Measurements from ENCODE around the gene KCTD3.

The KCTD3 gene

DNA sequence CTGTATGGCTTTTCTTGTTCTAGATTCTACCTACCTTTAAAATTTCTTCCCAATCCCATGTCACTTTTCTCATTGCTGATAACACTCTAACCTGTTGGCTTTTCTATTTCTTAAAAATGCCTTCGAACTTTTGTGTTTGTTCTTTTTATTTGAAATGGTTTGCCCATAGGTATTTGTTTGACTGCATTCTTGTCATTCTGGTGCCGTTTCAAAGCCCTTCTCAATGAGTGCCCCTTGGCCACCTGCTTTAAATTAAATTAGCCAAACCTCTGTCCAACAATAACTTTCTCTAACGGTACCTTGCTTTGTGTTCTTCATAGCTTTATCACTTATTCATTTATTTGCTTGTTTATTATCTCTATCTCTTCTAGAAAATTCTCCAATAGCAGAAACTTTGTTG, 38.9 kb downstream of the KCTD3 start:
- no peak for DNase-seq (ENCODE audit: low read depth)

DNA sequence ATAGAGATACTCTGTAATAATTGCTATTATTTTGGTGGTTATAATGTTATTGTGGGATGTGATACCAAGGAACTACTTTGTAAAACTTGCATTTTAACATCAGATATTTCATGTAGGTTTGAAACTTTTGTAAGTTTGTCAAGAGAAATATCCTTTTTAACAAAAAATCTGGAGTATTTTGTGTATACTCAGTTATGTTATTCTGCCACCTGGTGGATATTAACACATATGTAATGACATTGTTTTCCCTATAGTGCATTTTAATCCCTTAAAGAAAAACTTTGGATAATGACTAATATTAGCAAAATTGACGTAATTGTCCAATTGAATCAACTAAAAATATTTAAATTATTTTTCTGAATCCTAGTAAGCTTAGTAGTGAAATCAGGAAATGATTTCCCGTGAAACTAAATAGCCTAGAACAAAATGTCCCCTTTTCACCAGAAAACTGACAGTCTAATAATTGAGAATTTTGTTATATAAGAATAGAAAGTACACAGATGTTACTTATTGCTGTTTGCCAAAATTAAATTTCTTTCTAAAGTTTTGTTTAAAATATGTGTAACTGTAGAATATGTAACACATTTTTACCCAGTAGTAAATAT, 39.6 kb downstream of the KCTD3 start:
- peak; percentile 28 for DNase-seq (ENCODE audit: low read depth)

DNA sequence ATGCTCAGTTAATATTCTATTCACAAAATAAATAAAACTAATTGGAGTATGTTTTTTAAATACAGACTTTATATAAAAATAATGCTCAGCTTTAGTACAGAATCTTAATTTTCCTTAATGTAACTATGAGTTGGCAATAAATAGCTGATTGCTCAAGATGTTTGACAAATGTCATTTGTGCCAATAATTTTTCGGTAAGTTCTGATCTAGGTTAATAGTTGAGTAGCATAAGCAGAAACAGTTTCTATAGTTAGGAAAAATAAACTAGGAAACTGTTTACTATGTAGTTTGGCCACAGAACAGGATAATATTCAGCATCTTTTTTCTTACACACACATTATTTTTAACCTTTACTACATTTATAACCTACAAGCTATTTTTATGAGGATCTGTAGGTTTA, 40.3 kb downstream of the KCTD3 start:
- DNase-seq (ENCODE audit: low read depth), result no peak

DNA sequence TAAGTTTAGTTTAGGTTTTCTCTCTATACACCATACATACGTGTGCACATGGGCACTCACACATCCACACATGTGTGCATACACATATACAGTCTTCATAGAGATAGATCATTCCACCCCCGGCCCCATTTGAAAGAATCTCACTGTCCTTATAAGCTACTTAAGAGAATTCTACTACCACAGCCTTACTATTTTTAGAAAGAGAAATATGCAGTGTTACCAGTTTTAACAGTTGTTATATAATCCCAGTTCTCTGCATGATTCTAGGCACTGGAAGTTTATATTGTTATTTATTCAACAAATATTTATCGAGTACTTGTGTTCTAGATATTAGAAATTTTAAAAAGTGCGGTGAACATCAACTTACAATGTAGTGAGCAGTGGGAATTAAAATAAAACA, 41.5 kb downstream of the KCTD3 start:
- DNase-seq (ENCODE audit: low read depth), result no peak

DNA sequence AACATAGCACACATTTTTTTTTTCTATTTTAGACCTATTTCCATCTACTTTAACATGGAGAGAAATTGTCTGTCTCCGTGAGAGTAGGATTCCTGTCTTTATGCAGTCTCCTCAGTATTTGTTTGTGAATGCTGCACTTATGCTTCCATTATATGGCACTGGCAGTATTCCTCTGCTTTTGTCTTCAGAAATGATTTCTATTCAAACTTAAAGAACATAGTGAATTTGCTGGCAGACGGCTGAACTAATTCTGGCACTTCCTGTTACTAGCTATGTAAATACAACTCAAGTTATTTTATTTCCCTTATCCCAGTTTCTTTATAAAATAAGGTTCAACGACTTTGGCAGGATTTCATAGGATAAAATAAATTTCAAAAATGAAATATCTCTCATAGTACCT, 45.3 kb downstream of the KCTD3 start:
- no peak for DNase-seq (ENCODE audit: low read depth)

DNA sequence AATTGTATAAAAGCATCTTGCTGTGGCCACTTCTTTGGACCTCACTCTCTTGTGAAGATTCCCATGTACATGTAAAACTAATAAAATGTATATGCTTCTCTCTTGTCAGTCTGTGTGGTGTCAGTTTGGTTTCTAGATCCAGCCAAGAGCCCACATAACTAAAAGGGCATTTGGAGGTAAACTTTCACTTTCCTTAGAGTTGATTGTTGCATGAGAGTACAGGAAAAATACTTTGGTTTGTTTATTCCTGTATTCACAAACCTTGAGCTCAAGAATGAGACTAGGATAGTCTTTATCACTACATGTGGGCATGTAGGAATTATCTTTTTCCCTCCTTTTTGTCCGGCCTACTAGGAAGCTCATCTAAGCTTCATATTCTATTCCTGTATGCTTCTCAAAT, 50.9 kb downstream of the KCTD3 start:
- DNase-seq (ENCODE audit: low read depth), result peak; percentile 28

DNA sequence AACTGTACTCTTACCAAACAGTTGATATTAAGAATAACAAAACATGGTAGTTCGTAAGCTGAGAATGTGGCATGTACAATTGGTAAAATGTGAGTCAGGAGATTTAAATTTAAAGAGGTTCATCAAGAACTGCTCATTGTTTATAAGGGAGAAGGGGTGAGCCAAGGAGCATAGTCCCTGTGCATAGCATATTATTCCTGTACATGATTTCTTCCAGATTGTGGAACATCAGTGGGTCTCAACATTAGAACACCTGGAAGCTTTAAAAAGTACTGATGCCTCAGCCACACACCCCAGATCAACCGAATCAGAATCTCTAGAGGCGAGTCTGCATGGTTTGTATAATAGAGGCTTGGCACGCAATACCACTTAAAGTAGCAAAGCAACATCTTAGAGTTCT, 56.1 kb downstream of the KCTD3 start:
- DNase-seq (ENCODE audit: low read depth), result no peak

DNA sequence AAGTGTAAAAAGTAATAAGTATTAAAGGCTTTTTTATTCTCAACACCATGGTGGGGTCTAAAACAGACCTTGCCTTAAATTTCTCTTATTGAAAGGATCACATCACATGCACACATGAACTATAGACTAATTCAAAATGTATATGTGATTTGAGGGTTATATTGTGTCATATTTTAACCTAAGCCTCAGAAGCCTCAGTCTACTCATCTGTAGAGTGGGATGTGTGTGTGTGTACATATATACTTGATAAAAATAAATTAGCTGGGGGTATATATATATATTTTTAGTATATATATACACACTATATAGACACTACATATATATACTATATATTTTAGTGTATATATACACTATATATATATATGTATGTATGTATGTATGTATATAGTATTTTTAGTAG, 58.8 kb downstream of the KCTD3 start:
- DNase-seq (ENCODE audit: low read depth), result no peak

DNA sequence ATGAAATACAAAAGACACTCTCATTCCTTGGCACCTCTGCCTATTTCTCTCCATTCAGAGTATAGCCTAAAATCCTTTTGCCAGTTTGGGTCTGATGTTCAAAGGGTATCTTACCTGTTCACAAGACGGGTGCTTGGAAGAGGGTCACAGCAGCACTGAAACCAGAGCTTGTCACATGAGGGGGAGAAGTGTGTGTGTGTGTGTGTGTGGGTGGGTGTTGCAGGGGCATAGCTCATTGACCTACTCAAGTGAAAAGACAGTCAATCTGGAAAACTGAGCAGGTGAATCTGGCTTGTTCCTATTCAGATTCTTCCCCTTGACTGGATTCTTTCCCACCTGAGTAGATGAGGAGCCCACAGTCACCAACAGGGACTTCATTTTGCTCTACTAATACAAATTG, 63.9 kb downstream of the KCTD3 start:
- no peak for DNase-seq (ENCODE audit: low read depth)

DNA sequence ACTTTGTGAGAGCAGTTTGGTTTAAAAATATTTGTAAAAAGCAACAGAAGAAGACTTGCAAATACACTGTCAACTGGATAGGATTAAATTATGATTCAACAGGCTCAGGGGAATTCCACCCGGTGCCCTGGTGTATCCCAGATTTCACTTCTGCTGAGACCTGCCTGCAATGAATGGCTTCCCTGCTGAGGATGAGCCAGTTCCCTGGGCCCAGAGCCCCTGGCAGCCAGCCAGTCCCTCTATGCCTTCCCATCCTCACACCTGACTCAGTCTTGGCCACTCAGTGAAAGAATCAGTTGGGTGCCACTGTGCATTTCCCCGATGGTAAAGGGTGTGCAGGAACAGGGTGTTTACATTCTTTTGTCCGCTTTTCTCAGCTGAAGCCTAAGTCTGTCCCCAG, 64.4 kb downstream of the KCTD3 start:
- peak; percentile 6 for DNase-seq (ENCODE audit: low read depth)

DNA sequence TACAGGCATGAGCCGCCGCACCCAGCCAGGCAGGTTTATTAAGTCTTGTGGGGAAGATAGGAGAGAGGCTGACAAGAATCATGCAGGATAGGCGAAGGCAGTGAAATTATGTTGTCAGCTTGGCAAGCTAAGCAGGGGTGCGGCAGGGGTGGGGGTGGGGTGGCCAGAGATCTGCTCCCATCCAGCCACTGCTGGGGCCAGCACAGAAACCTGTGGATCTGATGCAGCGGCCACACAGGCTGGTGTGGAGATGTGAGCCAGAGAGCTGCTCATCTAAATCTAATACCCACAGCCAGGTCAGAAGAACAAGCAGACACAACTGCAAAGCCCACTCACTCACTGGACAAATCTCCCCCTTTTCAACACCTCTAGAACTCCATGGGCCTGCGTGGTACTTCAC, 68.7 kb downstream of the KCTD3 start:
- no peak for DNase-seq (ENCODE audit: low read depth)

DNA sequence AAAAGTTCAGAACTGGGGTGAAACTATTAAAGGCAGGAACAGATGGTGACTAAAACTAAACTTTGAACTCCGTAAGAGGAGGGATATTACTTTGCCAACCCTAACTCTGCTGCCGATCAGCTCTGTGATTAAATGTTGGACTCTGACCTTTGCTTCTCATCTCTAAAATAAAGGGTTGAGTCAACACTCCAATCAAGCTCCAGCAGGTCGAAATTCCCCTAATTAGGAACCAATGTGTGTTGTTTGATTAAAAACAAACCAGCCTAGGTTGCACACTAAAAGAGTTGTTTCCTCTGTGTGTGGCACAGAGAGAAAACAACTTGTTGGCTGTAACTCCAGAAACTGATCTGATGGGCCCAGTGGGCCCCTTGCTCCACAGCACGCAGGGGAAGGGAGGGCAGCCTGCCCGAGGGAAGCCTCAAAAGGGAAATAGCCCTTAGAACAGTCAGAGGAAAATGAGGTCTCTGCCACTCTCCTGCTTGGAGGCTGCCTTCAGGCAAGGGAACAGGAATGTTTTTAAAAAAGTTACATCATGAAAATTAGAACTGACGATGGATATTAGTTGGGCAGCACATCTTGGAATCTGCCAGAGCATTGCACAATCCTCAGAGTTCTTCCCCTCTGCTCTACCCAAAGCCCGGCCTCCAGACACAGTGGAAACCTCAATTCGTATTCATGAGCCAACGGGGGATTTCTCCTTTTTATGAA, 69.3 kb downstream of the KCTD3 start:
- peak; percentile 45 for DNase-seq (ENCODE audit: low read depth)

DNA sequence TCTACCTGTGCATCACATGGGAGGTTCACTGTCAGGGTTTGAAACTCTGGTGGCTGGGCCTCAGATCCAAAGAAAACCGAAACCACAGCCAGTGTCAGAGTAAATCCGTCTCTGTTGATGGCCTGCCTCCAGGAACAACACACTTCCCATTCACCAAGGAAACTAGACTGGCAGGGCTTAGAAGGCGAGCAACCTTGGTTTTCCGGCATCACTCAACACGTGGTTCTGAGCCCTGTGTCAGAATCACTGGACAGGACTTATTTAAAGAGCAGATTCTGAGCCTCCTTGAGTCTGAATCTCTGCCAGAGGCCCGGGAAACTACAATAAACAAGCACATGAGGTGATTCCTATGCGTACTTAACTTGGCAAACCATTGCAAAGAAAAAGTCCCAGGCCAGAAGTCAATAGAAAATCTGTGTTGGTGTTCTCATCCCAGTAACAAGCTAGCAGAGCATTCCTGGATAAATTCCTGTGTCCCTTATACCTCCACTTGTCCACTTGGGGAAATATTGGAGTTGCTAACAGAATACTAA, 70.0 kb downstream of the KCTD3 start:
- DNase-seq (ENCODE audit: low read depth), result peak; percentile 34

DNA sequence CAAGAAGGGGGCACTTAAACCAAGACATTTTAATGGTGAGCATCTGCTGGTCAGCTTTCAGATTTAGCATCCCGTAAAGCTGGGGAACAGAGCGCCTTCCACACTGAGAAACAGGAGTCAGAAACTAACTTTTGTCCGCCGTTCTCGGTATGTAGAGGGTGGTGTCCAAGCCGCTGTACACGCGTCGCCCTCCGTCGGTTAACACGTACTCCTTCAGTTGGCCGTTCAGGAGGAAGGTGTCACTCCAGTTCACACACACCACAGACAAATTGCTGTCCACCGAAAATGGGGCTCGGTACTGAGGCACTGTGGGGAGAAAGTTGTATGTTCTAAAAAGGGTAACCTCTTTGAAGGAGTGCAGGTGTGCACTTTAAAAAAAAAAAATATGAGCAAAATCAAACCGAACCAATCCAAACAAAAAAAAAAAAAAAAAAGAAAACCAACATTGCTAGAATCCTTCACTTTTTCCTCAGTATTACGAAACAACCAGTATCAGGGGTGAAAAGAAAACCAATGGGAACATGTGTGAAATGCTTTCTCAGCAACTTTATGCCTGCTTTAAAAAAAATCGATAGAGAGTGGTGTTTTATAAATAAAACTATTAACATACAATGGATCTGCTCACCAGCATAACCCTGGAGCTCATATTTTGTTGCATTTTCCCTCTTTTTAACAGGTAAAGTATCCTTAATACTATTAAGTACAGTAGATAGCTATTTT, 73.5 kb downstream of the KCTD3 start:
- DNase-seq (ENCODE audit: low read depth), result no peak

DNA sequence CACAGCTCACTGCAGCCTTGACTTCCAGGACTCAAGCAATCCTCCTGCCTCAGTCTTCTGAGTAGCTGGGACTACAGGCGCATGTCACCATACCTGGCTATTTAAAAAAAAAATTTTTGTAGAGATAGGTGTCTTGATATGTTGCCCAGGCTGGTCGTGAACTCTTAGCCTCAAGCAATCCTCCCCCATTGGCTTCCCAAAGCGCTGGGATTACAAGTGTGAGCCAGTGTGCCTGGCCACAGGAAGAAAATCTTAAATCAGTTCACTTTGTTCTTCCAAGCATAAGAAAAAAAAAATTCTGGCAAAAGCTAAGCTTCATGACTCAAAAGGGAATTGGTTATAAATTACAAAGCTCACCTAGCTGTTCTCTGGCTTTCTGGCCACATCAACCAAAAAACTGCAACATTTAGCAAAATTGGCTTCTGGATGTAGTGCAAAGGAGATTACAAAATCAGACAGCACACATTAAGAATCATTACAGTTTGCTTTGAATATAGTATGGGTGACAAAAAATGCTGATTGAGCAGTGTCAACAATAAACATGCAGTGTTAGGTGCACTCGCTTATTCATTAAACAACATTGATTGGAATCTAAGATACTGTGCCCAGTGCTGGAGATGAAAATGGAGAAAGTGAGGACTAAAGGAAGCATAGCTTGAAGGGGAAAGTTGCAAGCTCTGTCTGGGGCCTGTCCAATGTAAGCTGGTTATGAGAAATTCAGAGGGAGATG, 76.7 kb downstream of the KCTD3 start:
- no peak for DNase-seq (ENCODE audit: low read depth)

DNA sequence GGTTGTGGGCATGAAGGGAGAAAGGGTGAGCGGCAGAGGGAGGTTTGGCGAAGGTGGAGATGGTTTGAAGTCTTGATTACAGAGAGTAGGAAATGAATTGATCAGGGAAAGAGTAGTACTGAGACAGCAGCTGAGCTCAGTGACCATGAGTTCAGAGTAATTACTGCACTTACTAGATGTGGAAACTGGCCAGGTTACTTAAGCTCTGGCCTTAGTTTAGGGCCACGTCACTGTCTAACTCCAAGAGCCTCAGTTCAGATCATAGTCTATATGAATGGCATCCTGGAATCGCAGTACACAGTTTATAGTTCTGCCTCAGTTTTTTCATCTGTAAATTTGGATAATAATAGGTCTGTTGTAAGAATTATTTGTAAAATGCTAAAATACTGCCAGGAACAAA, 78.1 kb downstream of the KCTD3 start:
- no peak for DNase-seq (ENCODE audit: low read depth)

DNA sequence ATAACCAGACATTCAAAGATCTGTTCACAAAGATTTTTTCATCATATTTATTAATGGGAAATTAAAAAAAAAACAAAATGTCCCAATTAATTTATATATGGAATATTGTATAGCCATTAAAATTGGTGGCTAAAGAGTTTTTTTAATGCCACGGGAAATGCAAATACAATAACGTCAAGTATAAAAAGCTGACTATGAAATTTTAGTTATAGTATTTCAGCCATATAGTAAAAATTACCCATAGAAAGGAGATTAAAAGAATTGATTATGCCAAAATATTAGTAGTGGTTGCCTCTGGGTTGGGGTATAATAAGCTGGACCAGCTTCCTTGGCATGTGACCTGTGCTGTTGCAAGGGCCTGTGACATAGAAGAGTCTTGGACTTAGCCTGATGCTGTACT, 78.8 kb downstream of the KCTD3 start:
- DNase-seq (ENCODE audit: low read depth), result no peak

DNA sequence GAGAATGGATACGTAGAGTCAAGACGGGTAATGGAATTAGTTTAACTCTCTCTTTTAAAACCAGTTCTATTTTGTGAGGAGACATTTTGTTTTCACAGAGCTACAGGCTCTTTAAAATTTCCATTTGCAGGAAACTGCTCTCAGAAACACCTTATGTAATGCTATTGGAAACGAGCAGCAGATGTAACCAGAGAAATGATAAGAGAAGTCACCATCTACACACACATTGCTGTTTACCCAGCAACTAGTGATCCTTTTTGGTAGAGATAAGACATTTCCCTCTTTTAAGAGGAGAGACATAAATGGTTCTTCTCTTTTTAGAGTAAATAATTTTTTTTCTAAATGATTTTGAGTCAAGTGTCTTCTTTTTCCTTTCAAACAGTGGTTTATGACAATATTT, 80.6 kb downstream of the KCTD3 start:
- DNase-seq (ENCODE audit: low read depth), result no peak

DNA sequence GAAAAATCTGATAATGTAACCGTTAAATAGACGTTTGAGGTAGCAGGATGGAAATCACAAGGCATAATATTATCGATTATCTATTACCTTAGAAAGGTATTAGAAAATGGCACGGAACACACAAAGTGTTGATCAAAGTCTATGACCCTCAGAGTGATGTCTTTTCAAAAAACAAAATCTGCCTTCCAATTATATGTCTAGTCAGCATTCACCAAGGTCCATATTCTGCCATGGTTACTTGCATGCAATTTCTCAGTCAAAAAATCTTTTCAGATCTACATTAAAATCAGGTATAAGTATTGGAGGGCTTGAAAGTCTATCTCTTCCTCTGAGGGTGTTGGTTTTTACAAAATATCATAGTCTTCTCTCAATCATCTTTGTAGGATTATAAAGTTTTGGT, 81.9 kb downstream of the KCTD3 start:
- DNase-seq (ENCODE audit: low read depth), result no peak

DNA sequence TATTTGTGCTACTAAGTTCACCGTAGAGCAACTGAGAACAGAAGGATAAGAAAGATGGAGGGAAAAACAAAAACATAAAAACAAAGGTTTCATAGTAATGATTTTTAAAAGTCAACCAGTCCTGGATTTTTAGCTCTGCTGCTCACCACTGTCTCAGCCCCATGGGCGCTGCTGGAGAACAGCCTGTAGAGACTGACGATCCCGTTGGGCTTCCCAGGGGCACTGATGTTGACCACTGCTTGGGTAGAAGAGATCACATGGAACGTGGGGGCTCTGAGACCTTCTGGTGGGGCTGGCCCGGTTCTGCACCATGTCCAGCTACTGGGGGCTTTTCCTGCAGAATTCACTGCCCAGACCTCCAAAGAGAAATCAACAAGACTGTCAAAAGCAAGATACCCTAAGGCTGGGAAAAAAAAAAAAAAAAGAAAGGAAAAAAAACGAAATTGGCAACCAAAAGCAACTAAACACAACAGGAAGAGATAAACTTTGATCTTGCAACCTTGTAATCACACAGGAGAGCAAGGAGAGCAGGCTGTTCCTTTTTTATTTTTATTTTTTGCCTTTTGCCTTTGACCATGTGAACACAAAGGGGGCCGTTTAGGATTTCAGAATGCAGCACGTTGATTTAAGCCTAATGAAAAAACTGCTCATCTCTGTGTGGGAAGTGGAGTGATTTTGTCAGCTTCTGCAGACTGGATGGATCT, 83.5 kb downstream of the KCTD3 start:
- DNase-seq (ENCODE audit: low read depth), result no peak

DNA sequence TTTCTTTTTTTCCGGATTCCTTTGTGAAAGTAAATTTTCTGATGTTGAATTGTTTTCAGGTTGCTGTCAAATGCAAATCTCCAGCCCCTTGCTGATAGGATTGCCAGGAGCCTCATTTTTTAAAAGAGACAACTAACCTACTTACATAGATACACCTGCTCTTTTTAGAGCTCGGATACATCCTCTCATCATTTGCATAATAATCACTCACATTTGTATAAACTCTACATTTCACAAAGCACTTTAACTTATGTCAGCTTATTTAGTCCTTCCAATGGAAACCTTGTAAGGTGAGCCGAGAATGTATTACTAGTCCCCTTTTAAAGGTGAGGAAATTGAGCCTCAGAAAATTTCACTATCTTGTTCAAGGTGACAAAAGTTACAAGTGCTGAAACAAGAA, 84.8 kb downstream of the KCTD3 start:
- no peak for DNase-seq (ENCODE audit: low read depth)

DNA sequence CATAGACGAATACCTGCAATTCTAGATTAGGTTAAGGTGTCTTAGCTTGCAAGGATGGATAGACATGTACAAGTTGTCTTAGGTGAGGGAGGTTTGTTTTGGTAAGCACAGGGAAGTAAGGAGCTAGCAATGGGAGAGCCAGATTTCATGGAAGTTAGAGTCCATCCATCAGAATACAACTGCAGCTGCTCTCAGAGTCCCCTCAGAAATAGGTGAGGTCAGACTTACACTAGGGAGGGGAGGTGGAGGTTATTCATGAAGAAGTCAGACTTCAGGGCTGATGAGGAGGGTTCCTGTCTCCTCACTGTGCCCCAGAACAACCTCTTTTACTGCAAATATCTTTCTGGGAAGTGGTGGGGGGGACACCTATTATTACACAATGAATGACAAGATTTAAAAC, 85.3 kb downstream of the KCTD3 start:
- DNase-seq (ENCODE audit: low read depth), result no peak

All from amniotic epithelial cell (primary cell).